ENCODE data around the gene CD96. TPM values are rescaled to one million over a fixed set of nuclear protein-coding genes. Genes with fewer than 3 reads are reported as not detected.
"Not testable (repeated sequence)": the region's sequence is repeated elsewhere in the genome, so short reads cannot be mapped to it uniquely, and the experiment has no call there.

CD96 gene
- polyA plus RNA-seq, 1 experiment, result 0.12 TPM

DNA sequence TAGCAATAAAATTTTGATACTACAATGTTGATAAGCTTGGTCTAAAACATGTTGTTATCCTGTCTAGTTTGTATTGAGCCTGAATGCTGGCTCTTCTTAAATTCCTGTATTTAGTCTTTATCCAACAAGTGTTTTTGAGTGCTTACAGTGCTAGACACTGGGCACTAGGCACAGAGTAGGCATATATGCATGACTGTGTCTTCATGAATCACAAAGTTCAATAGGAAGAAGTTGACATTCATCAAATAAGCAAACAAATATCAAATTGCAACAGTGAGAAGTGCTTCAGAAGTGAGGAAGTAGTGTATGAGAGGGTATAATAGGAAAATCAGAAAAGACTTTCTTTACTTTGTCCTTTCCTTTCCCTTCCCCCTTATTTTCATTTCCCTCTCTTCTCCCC, 6.8 kb downstream of the CD96 start:
- Histone ChIP-seq H3K9me3 (ENCODE audit: control insufficient read depth, insufficient read depth, low read length) (no peaks in the 10 kb centered on the region), H3K4me3 (ENCODE audit: low read depth, low read length) (no peak overlapping the region), H3K27ac (ENCODE audit: low read depth, low read length) (no peak overlapping the region), H3K27me3 (ENCODE audit: control insufficient read depth, insufficient read depth, low read length) (no peaks in the 10 kb centered on the region)
- no peak for DNase-seq (ENCODE audit: low read depth, low spot score)
- POLR2A ChIA-PET, result no interaction called here
- TF ChIP-seq, protein P1, sequence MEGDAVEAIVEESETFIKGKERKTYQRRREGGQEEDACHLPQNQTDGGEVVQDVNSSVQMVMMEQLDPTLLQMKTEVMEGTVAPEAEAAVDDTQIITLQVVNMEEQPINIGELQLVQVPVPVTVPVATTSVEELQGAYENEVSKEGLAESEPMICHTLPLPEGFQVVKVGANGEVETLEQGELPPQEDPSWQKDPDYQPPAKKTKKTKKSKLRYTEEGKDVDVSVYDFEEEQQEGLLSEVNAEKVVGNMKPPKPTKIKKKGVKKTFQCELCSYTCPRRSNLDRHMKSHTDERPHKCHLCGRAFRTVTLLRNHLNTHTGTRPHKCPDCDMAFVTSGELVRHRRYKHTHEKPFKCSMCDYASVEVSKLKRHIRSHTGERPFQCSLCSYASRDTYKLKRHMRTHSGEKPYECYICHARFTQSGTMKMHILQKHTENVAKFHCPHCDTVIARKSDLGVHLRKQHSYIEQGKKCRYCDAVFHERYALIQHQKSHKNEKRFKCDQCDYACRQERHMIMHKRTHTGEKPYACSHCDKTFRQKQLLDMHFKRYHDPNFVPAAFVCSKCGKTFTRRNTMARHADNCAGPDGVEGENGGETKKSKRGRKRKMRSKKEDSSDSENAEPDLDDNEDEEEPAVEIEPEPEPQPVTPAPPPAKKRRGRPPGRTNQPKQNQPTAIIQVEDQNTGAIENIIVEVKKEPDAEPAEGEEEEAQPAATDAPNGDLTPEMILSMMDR (IDR thresholded peaks at IDR 0.05; ENCODE audit: low read depth, low read length), result no peak
- CTCF ChIA-PET, result no interaction called here

DNA sequence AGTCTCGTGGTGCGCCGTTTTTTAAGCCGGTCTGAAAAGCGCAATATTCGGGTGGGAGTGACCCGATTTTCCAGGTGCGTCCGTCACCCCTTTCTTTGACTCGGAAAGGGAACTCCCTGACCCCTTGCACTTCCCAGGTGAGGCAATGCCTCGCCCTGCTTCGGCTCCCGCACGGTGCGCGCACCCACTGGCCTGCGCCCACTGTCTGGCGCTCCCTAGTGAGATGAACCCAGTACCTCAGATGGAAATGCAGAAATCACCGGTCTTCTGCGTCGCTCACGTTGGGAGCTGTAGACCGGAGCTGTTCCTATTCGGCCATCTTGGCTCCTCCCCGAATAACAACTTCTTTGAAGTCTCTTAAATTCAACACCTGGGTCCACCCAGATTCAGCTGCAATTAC, 19.9 kb downstream of the CD96 start:
- H3K27ac ChIP-seq (ENCODE audit: low read depth, low read length); H3K4me3 ChIP-seq (ENCODE audit: low read depth, low read length); CTCF ChIA-PET; H3K27me3 ChIP-seq (ENCODE audit: control insufficient read depth, insufficient read depth, low read length); POLR2A ChIA-PET; DNase-seq (ENCODE audit: low read depth, low spot score); H3K9me3 ChIP-seq (ENCODE audit: control insufficient read depth, insufficient read depth, low read length): not testable (repeated sequence)

DNA sequence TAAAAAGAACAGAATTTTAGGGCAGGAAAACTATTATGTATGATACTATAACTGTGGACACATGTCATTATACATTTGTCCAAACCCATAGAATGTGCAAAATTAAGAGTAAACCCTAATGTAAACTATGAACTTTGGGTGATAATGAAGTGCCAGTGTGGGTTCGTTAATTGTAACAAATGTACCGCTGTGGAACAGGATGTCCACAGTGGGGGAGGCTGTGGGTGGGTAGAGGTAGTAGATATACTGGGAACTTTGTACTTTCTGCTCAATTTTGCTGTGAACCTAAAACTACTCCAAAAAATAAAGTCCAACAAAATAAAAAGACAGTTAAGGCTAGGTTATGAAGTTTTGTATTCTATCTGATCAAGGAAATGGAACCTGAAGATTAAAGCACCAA, 24.8 kb downstream of the CD96 start:
- Histone ChIP-seq H3K27ac (ENCODE audit: low read depth, low read length) (no peak overlapping the region), H3K9me3 (ENCODE audit: control insufficient read depth, insufficient read depth, low read length) (no peaks in the 10 kb centered on the region), H3K27me3 (ENCODE audit: control insufficient read depth, insufficient read depth, low read length) (peaks cover 7% of the 10 kb centered on the region), H3K4me3 (ENCODE audit: low read depth, low read length) (no peak overlapping the region)
- TF ChIP-seq, protein P1 (IDR thresholded peaks at IDR 0.05; ENCODE audit: low read depth, low read length), result no peak
- ChIA-PET POLR2A (no interaction called here), CTCF (interaction anchor here (0.5 kb wide), 1 partner anchor 76 kb away, joined by 3 read pairs; no protein-coding TSS in a partner anchor)
- DNase-seq (ENCODE audit: low read depth, low spot score), result no peak

DNA sequence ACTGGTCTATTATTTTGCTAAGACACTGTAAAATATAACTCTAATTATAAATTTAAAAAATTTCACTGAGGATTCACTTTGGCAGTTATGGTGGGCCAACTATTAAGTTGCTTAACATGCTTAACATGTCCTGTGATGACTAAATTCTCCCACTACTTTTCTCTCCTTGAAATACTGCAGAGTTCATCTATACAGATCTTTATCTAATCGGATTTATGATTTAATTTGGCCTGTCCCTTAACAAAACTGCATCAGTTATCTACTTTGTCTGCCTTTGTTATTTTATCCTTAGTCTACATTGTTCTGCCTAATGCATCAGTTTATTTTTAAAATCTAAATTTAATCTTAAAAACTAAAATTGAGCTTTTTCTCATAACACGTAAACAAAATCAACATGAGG, 26.4 kb downstream of the CD96 start:
- ChIA-PET CTCF (interaction anchor here (1.4 to 2.5 kb wide), 2 partner anchors 9 to 101 kb away, joined by 3 to 10 read pairs; no protein-coding TSS in a partner anchor), POLR2A (no interaction called here)
- Histone ChIP-seq H3K9me3 (ENCODE audit: control insufficient read depth, insufficient read depth, low read length) (no peaks in the 10 kb centered on the region), H3K27ac (ENCODE audit: low read depth, low read length) (no peak overlapping the region), H3K27me3 (ENCODE audit: control insufficient read depth, insufficient read depth, low read length) (peaks cover 4% of the 10 kb centered on the region), H3K4me3 (ENCODE audit: low read depth, low read length) (no peak overlapping the region)
- TF ChIP-seq, protein P1 (IDR thresholded peaks at IDR 0.05; ENCODE audit: low read depth, low read length), result no peak
- DNase-seq (ENCODE audit: low read depth, low spot score), result no peak

DNA sequence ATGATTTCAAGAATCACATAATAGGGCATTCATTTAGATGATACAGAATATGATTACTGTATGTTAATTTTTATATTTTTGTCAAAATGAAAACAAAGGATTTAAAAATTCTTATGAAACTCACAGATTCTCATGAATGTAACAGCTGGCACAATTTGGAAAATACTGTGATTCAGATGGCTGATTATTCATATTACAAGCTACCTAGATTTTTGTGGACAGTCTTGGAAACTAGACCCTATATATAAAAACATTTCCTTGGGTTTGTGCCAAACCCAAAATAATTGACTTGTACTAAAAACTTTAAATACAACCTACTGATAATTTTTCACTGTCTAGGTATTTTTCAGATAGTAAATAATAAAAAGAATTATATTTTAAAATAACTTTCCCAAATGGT, 26.9 kb downstream of the CD96 start:
- H3K27ac ChIP-seq (ENCODE audit: low read depth, low read length), result no peak overlapping the region
- ChIA-PET CTCF (interaction anchor here (1.4 to 2.5 kb wide), 2 partner anchors 9 to 101 kb away, joined by 3 to 10 read pairs; no protein-coding TSS in a partner anchor), POLR2A (no interaction called here)
- no peak for DNase-seq (ENCODE audit: low read depth, low spot score)
- TF ChIP-seq, protein P1 (IDR thresholded peaks at IDR 0.05; ENCODE audit: low read depth, low read length), result no peak
- H3K27me3 ChIP-seq (ENCODE audit: control insufficient read depth, insufficient read depth, low read length), result peaks cover 4% of the 10 kb centered on the region
- H3K4me3 ChIP-seq (ENCODE audit: low read depth, low read length), result no peak overlapping the region
- H3K9me3 ChIP-seq (ENCODE audit: control insufficient read depth, insufficient read depth, low read length), result no peaks in the 10 kb centered on the region
